DND-41 (cell line): ENCODE results near the gene TMED4.
A peak's percentile ranks its signal among the peaks of the same experiment; 100 is the strongest.

ENCODE experiments used
- ATAC-seq: fragments of 200-7000 bp; cut with Tn5 transposase; 3 replicates; pipeline ENCODE4 v1.9.1; 2021; ENCODE audit warnings: low read depth; ENCODE audit not compliant: insufficient read depth
- DNase-seq: peaks from one replicate; pipeline ENCODE4 v3.0.0-alpha.2; 2020
- H2AFZ ChIP-seq: 2 replicates; pipeline ENCODE4 v1.6.0; 2012; ENCODE audit warnings: low read depth, low read length
- H3K27ac ChIP-seq: 2 replicates; pipeline ENCODE4 v1.5.1; 2012; ENCODE audit warnings: low read length, inconsistent platforms
- H3K27me3 ChIP-seq: fragments of 200-600 bp; sonication (generic); 2 replicates; pipeline ENCODE4 v1.6.0; 2012; ENCODE audit warnings: low read length, mild to moderate bottlenecking, inconsistent platforms; ENCODE audit not compliant: insufficient read depth, poor library complexity
- H3K36me3 ChIP-seq: 2 replicates; pipeline ENCODE4 v1.5.1; 2012; ENCODE audit warnings: low read length, inconsistent platforms; ENCODE audit not compliant: insufficient read depth
- H3K4me1 ChIP-seq: 2 replicates; pipeline ENCODE4 v1.5.1; 2012; ENCODE audit warnings: mild to moderate bottlenecking, low read length; ENCODE audit not compliant: insufficient read depth
- H3K4me2 ChIP-seq: 2 replicates; pipeline ENCODE4 v1.6.0; 2012; ENCODE audit warnings: mild to moderate bottlenecking, moderate library complexity, low read length, inconsistent platforms; ENCODE audit not compliant: insufficient read depth
- H3K4me3 ChIP-seq, 2 experiments: fragments of 200-600 bp in 1 of 2; shearing (Covaris generic) in 1 of 2; 2 replicates each; pipeline ENCODE4 v1.5.1; 2012 to 2016; ENCODE audit warnings: inconsistent platforms in 2 of 2, low read length in 2 of 2, mild to moderate bottlenecking in 2 of 2, low read depth in 1 of 2, moderate library complexity in 1 of 2
- H3K79me2 ChIP-seq: 2 replicates; pipeline ENCODE4 v1.6.0; 2012; ENCODE audit warnings: low read length, inconsistent platforms; ENCODE audit not compliant: insufficient read depth
- H3K9ac ChIP-seq: 2 replicates; pipeline ENCODE4 v1.6.0; 2012; ENCODE audit warnings: low read depth, mild to moderate bottlenecking, inconsistent platforms, low read length, moderate library complexity
- H3K9me3 ChIP-seq: 2 replicates; pipeline ENCODE4 v1.5.1; 2012; ENCODE audit warnings: low read length, moderate library complexity, mild to moderate bottlenecking, inconsistent platforms; ENCODE audit not compliant: insufficient read depth, severe bottlenecking
- H4K20me1 ChIP-seq: 2 replicates; pipeline ENCODE4 v1.6.0; 2012; ENCODE audit warnings: low read length; ENCODE audit not compliant: insufficient read depth
- EZH2 ChIP-seq: IDR thresholded peaks from 3 replicates; pipeline ENCODE4 v1.6.1; 2012; ENCODE audit warnings: borderline replicate concordance, low read depth, mild to moderate bottlenecking, moderate library complexity, low read length, inconsistent platforms; ENCODE audit not compliant: severe bottlenecking
- TF ChIP-seq, protein P1 (sequence below): IDR thresholded peaks from 2 replicates; pipeline ENCODE4 v1.5.1; 2012; ENCODE audit warnings: borderline replicate concordance, low read length, moderate library complexity, mild to moderate bottlenecking; ENCODE audit not compliant: poor library complexity, severe bottlenecking; ENCODE audit errors: extremely low read depth

The TMED4 gene

DNA sequence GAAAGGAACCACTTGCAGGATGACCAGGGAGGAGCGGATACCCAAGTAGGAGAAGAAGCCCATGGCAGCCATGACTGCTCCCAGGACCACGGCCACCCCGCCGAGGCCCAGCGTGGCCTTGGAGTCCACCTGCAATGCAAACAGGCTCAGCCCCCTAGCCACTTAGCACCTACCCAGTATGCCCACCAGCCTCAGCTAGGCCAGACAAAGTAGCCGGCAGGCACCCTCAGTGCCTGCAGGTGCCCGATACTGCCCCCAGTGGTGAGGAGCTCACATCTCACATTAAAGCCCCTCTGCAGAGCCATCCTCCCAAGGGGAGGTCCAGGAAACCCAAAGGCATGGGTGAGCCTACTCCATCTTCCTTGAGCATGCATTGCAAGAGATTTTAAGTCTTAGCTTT is 47.5 kb downstream of the TMED4 start:
- no peak overlapping the region for H3K4me3 ChIP-seq
- no peaks in the 10 kb centered on the region for H3K27me3 ChIP-seq
- no peaks in the 10 kb centered on the region for H4K20me1 ChIP-seq
- ATAC-seq (peak; percentile 95), DNase-seq (peak; percentile 64)
- H3K9ac ChIP-seq, result no peak overlapping the region
- no peaks in the 10 kb centered on the region for H3K79me2 ChIP-seq
- no peak overlapping the region for H2AFZ ChIP-seq
- no peaks in the 10 kb centered on the region for H3K4me1 ChIP-seq
- no peaks in the 10 kb centered on the region for H3K36me3 ChIP-seq
- H3K9me3 ChIP-seq, result no peaks in the 10 kb centered on the region
- no peak overlapping the region for H3K27ac ChIP-seq
- TF ChIP-seq, protein P1, sequence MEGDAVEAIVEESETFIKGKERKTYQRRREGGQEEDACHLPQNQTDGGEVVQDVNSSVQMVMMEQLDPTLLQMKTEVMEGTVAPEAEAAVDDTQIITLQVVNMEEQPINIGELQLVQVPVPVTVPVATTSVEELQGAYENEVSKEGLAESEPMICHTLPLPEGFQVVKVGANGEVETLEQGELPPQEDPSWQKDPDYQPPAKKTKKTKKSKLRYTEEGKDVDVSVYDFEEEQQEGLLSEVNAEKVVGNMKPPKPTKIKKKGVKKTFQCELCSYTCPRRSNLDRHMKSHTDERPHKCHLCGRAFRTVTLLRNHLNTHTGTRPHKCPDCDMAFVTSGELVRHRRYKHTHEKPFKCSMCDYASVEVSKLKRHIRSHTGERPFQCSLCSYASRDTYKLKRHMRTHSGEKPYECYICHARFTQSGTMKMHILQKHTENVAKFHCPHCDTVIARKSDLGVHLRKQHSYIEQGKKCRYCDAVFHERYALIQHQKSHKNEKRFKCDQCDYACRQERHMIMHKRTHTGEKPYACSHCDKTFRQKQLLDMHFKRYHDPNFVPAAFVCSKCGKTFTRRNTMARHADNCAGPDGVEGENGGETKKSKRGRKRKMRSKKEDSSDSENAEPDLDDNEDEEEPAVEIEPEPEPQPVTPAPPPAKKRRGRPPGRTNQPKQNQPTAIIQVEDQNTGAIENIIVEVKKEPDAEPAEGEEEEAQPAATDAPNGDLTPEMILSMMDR, result peak; percentile 80
- TF ChIP-seq EZH2, result no peak
- no peak overlapping the region for H3K4me2 ChIP-seq

DNA sequence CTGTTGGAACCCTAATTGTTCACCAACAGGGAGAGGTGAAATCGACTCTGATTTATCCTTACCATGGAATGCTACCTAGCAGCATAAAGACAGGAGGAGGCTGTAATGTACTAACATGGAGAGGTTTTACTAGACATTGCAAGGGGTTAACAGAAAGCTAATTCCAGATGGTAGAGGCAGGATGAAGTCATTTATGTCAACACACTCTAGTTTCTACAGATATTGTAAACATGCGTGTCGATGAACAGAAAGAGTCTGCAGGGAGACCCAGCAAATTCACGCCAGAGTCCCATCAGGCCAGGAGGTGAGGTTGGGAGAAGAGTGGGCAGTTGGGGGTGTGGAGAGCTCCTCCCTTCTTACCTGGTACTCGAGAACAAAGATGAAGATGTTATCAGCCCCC is 47.9 kb downstream of the TMED4 start:
- Histone ChIP-seq H3K36me3 (no peaks in the 10 kb centered on the region), H3K27me3 (no peaks in the 10 kb centered on the region), H3K9ac (no peak overlapping the region), H3K9me3 (no peaks in the 10 kb centered on the region), H3K4me2 (no peak overlapping the region), H3K4me1 (no peaks in the 10 kb centered on the region), H3K79me2 (no peaks in the 10 kb centered on the region), H3K27ac (no peak overlapping the region), H3K4me3 (no peak overlapping the region), H4K20me1 (no peaks in the 10 kb centered on the region), H2AFZ (no peak overlapping the region)
- TF ChIP-seq EZH2, result no peak
- TF ChIP-seq, protein P1, result no peak
- DNase-seq, result no peak
- ATAC-seq, result no peak

DNA sequence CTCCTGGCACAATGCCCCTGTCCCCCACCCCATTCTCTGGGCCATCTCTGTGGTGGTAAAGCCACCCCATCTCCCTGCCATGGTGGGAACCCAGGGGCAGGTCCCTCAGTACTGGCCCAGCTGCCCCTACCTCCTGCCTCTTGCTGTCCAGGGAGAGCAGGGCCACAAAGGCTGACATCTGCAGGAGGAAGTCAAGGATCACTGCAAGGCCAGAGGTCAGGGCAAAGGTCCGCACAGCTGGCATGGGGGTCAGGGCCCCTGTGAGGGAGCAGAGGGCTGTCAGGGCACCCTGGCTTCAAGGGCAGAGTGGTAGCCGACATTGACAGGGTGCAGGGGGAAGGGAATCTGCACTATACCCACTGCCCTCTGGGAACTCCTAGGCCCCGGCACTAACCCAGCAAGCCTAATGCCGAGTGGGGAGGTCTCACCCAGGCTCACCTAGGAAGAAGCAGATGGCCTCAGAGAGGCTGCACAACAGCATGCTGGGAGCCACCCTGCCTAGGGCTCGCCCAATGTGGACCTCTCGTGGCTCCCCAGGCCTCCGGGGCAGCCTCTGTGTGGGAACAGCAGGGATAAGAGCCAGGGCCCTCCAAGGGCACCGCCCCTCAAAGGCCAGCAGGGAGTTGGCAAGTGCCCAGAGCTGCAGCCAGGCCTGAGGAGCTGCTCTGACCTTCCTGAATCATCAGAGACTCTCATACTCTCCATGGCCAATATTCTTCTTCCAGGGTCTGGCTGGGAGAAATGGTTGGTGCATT is 48.6 kb downstream of the TMED4 start:
- Histone ChIP-seq H3K4me2 (no peak overlapping the region), H3K4me3 (no peak overlapping the region), H3K27ac (no peak overlapping the region), H3K27me3 (no peaks in the 10 kb centered on the region), H2AFZ (no peak overlapping the region), H4K20me1 (no peaks in the 10 kb centered on the region), H3K9ac (no peak overlapping the region), H3K79me2 (no peaks in the 10 kb centered on the region), H3K9me3 (no peaks in the 10 kb centered on the region), H3K4me1 (no peaks in the 10 kb centered on the region), H3K36me3 (no peaks in the 10 kb centered on the region)
- TF ChIP-seq, protein P1, result no peak
- TF ChIP-seq EZH2, result no peak
- no peak for DNase-seq
- no peak for ATAC-seq
